ENCODE measurements around the gene FLT3. TPM values are rescaled to one million over a fixed set of nuclear protein-coding genes. Genes with fewer than 3 reads are reported as not detected.

FLT3 gene
- polyA plus RNA-seq, 2 of the 4 experiments (the other 2 are of a cell fraction) = not detected

GRCh38 chr13:28027071-28027470, 73.3 kb downstream of the FLT3 start:
- TF ChIP-seq CBX2 (IDR thresholded peaks at IDR 0.05; ENCODE audit: borderline replicate concordance, low read depth) (no peak), USF2 (IDR thresholded peaks at IDR 0.05) (no peak)
- CTCF ChIA-PET = interaction anchor here (0.6 kb wide), 1 partner anchor 184 kb away, joined by 3 read pairs; no protein-coding TSS in a partner anchor

DNA sequence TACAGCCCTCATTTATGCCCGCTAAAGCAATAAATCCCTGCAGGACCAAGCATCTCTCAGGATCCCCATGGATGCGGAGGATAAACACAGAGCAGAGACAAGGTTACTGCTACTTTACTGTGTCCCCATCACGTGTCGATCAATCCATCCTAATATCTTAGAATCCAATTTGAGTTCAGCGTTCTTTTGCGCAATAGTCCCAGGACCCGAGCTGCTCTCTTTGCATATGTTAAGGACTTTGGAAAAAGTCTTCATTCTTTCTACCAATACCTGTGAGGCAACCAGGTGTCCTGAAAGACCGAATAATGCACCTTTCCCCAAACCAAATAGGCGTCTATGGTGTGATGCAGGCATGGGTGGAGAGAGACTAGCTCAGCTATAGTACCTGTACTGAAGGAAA, 73.9 kb downstream of the FLT3 start:
- no peaks in the 10 kb centered on the region for H3K9me3 ChIP-seq
- FAIRE-seq = no peak
- H3K4me3 ChIP-seq = no peak overlapping the region
- H3K27ac ChIP-seq = no peak overlapping the region
- H3K4me2 ChIP-seq = no peak overlapping the region
- POLR2A ChIA-PET = no interaction called here
- CTCF ChIA-PET = no interaction called here
- WGBS (ENCODE audit: missing lambda C conversion rate) = 59% methylated on average over 9 of the region's 9 CpGs
- no peak for DNase-seq (ENCODE audit: low read depth in 1 of 2, low spot score in 1 of 2)
- TF ChIP-seq HOXA7 (CRISPR knock-in tag; IDR thresholded peaks at IDR 0.05) (no peak), SMC3 (IDR thresholded peaks at IDR 0.05) (no peak), RCOR1 (IDR thresholded peaks at IDR 0.05; ENCODE audit: low read depth, low read length) (no peak), JUN (IDR thresholded peaks at IDR 0.05) (no peak), RNF2 (IDR thresholded peaks at IDR 0.05; ENCODE audit: borderline replicate concordance, low read depth) (no peak), KDM1A (IDR thresholded peaks at IDR 0.05; ENCODE audit: low read depth) (no peak), CHD2 (IDR thresholded peaks at IDR 0.05; ENCODE audit: low read length, partially characterized antibody) (no peak), GATA3 (IDR thresholded peaks at IDR 0.05; ENCODE audit: borderline replicate concordance) (no peak), ZNF302 (CRISPR knock-in tag; IDR thresholded peaks at IDR 0.05) (no peak), FOSL2 (IDR thresholded peaks at IDR 0.05) (no peak), FOSL2 (CRISPR knock-in tag; IDR thresholded peaks at IDR 0.05) (no peak), SREBF2 (IDR thresholded peaks at IDR 0.05) (no peak), RFX5 (IDR thresholded peaks at IDR 0.05) (no peak), HES2 (IDR thresholded peaks at IDR 0.05) (no peak), FOSB (CRISPR knock-in tag; IDR thresholded peaks at IDR 0.05) (no peak), MAZ (IDR thresholded peaks at IDR 0.05; ENCODE audit: borderline replicate concordance, low read depth, low read length) (no peak), EHMT2 (IDR thresholded peaks at IDR 0.05; ENCODE audit: low read depth) (no peak), ZC3H11A (IDR thresholded peaks at IDR 0.05) (no peak), POLR2A (IDR thresholded peaks at IDR 0.05; ENCODE audit: low read length) (no peak), TP53 (CRISPR knock-in tag; IDR thresholded peaks at IDR 0.05) (no peak), RARB (CRISPR knock-in tag; IDR thresholded peaks at IDR 0.05) (no peak)
- H3K4me1 ChIP-seq = no peaks in the 10 kb centered on the region
- no peak for ATAC-seq

More at GRCh38 chr13:28027071-28027470, 73.3 kb downstream of the FLT3 start:
- Histone ChIP-seq H3K27ac (no peak overlapping the region), H3K9me3 (no peaks in the 10 kb centered on the region), H3K4me2 (no peak overlapping the region), H3K4me3 (no peak overlapping the region), H3K4me1 (no peaks in the 10 kb centered on the region)
- POLR2A ChIA-PET = no interaction called here
- FAIRE-seq (no peak), DNase-seq (ENCODE audit: low read depth in 1 of 2, low spot score in 1 of 2) (no peak), ATAC-seq (no peak)

- ChIA-PET CTCF (no interaction called here), POLR2A (no interaction called here)
- Histone ChIP-seq H3K27ac (no peak overlapping the region), H3K4me2 (no peak overlapping the region), H3K9me3 (no peaks in the 10 kb centered on the region), H3K4me3 (no peak overlapping the region), H3K4me1 (no peaks in the 10 kb centered on the region)
- FAIRE-seq (no peak), DNase-seq (ENCODE audit: low read depth in 1 of 2, low spot score in 1 of 2) (no peak), ATAC-seq (no peak)
- TF ChIP-seq PBX3 (IDR thresholded peaks at IDR 0.05) = no peak
- TF ChIP-seq RCOR1 (IDR thresholded peaks at IDR 0.05; ENCODE audit: low read depth, low read length) = no peak
- TF ChIP-seq HES2 (IDR thresholded peaks at IDR 0.05) = no peak
- no peak for TF ChIP-seq CHD2 (IDR thresholded peaks at IDR 0.05; ENCODE audit: low read length, partially characterized antibody)
- no peak for TF ChIP-seq CHD4 (IDR thresholded peaks at IDR 0.05; ENCODE audit: borderline replicate concordance)
- TF ChIP-seq NFE2L2 (conservative IDR thresholded peaks at IDR 0.05; ENCODE audit: low read length) = no peak
- no peak for TF ChIP-seq ATOH8 (CRISPR knock-in tag; IDR thresholded peaks at IDR 0.05; ENCODE audit: low read depth)
- TF ChIP-seq MYC (IDR thresholded peaks at IDR 0.05; ENCODE audit: borderline replicate concordance, low read length) = no peak
- WGBS (ENCODE audit: missing lambda C conversion rate) = 47% methylated on average over 7 of the region's 9 CpGs
Observed at GRCh38 chr13:28022848-28023518, 77.4 kb downstream of the FLT3 start.

Data from A549 (cell line).